Nephron progenitor cell (in vitro differentiated cells): Measurements from ENCODE around the gene PIGN.

ENCODE experiments used
- DNase-seq: peaks from one replicate; pipeline ENCODE4 v3.0.0; 2021
- H3K27ac Mint-ChIP-seq: 2 replicates; pipeline ENCODE4 v1.8.0; 2021; ENCODE audit warnings: mild to moderate bottlenecking, moderate library complexity, mixed read lengths
- H3K27me3 Mint-ChIP-seq: 2 replicates; pipeline ENCODE4 v1.8.0; 2021; ENCODE audit warnings: mild to moderate bottlenecking, low read depth, mixed read lengths; ENCODE audit not compliant: poor library complexity
- H3K36me3 Mint-ChIP-seq: 2 replicates; pipeline ENCODE4 v1.8.0; 2021; ENCODE audit warnings: low read depth, mixed read lengths
- H3K4me1 Mint-ChIP-seq: 2 replicates; pipeline ENCODE4 v1.8.0; 2021; ENCODE audit warnings: mixed read lengths
- H3K4me3 Mint-ChIP-seq: 2 replicates; pipeline ENCODE4 v1.8.0; 2021; ENCODE audit warnings: mild to moderate bottlenecking, moderate library complexity, mixed read lengths
- H3K9me3 Mint-ChIP-seq: 2 replicates; pipeline ENCODE4 v1.8.0; 2021; ENCODE audit warnings: mild to moderate bottlenecking, moderate library complexity, mixed read lengths
- TF ChIP-seq, protein P1 (sequence below): fragments of 200-600 bp; sonication (generic); IDR thresholded peaks from 2 replicates; pipeline ENCODE4 v1.5.0; 2021; ENCODE audit warnings: antibody characterized with exemption

PIGN gene

DNA sequence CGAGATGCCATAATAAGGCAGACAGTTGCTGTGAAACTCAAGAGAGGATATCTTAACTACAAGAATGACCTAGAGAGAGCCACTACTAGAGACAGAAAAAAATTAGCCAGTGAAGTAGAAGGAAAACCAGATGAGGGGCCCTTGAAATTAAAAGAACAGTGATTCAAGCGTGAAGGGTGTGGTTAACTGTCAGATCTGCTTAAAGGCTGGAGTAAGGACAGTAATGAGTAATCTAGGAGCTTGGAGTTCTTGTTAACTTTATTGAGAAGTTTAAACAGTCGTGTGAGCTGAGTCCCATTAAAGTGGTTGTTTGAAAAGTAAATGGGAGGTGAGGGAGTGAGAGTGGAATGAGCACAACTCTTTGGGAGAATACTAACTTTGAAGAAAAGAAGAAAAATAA is 21.3 kb downstream of the PIGN start:
- Mint-ChIP-seq H3K4me3 (no peak overlapping the region), H3K4me1 (peaks cover 6% of the 10 kb centered on the region)

DNA sequence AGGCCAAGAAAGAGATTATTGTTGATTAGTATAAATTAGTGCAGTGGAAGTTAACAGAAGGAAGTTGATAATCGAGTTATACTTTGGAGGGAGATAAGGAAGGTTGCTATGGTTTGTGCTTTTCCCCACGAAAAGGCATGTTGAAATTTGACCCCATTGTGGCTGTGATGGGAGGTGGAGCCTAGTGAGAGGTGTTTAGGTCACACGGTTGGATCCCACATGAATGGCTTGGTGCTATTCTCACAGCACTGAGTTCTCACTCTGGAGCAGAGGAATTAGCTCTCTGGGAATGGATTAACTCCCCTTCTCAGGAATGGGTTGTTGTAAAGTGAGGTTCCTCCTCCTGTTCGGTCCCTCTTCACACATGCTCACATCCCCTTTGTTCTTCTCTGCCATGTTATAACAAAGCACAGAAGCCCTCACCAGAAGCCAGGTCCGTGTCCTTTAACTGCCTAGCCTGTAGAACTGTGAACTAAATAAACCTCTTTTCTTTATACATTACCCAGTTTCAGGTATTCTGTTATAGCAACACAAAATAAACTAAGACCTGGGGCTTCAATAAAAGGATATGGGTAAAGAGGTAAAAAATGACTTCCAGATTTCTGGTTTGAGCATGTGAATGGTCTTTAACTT is 21.9 kb downstream of the PIGN start:
- H3K27me3 Mint-ChIP-seq: no peaks in the 10 kb centered on the region
- no peak overlapping the region for H3K4me3 Mint-ChIP-seq
- H3K9me3 Mint-ChIP-seq: peaks cover 28% of the 10 kb centered on the region
- H3K4me1 Mint-ChIP-seq: peaks cover 6% of the 10 kb centered on the region
- TF ChIP-seq, protein P1, sequence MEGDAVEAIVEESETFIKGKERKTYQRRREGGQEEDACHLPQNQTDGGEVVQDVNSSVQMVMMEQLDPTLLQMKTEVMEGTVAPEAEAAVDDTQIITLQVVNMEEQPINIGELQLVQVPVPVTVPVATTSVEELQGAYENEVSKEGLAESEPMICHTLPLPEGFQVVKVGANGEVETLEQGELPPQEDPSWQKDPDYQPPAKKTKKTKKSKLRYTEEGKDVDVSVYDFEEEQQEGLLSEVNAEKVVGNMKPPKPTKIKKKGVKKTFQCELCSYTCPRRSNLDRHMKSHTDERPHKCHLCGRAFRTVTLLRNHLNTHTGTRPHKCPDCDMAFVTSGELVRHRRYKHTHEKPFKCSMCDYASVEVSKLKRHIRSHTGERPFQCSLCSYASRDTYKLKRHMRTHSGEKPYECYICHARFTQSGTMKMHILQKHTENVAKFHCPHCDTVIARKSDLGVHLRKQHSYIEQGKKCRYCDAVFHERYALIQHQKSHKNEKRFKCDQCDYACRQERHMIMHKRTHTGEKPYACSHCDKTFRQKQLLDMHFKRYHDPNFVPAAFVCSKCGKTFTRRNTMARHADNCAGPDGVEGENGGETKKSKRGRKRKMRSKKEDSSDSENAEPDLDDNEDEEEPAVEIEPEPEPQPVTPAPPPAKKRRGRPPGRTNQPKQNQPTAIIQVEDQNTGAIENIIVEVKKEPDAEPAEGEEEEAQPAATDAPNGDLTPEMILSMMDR: no peak
- no peak for DNase-seq
- H3K27ac Mint-ChIP-seq: no peak overlapping the region
- peaks cover 59% of the 10 kb centered on the region for H3K36me3 Mint-ChIP-seq

More for the DNA sequence above, 21.3 kb downstream of the PIGN start:
- Mint-ChIP-seq H3K36me3 (peaks cover 57% of the 10 kb centered on the region), H3K27me3 (no peaks in the 10 kb centered on the region), H3K9me3 (peaks cover 28% of the 10 kb centered on the region), H3K27ac (peak overlapping the region; percentile 16)
- TF ChIP-seq, protein P1: no peak
- no peak for DNase-seq

DNA sequence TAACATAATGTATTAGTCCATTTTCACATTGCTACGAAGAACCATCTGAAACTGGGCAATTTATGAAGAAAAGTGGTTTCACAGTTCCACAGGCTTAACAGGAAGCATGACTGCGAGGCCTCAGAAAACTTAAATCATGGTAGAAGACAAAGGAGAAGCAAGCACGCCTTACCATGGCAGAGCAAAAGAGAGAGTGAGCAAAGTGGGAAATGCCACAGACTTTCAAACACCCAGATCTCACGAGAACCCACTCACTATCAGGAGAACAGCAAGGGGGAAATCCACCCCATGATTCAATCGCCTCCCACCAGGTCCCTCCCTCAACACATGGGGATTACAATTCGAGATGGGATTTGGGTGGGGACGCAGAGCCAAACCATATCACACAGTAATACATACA is 22.5 kb downstream of the PIGN start:
- TF ChIP-seq, protein P1: no peak
- Mint-ChIP-seq H3K9me3 (peaks cover 28% of the 10 kb centered on the region), H3K4me3 (no peak overlapping the region), H3K36me3 (peaks cover 66% of the 10 kb centered on the region), H3K4me1 (peaks cover 6% of the 10 kb centered on the region), H3K27ac (no peak overlapping the region), H3K27me3 (no peaks in the 10 kb centered on the region)
- no peak for DNase-seq

DNA sequence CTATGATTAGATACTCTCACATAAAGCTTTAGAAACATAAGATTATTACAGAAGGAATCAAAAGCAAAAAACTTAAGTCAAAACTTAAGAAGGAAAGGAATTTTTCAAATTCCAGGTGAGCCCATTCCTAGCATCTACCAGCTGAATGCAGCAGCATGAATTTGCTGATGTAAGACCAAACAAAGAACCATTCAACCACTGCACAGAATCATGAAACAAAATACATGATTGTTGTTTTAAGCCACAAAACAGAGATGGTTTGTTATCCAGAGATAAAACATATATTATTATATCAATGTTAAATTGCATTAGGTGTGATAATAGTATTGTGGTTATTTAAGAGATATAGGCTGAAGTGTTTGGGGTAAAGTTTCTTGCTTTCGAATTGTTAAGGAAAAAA is 29.0 kb downstream of the PIGN start:
- Mint-ChIP-seq H3K27me3 (no peaks in the 10 kb centered on the region), H3K4me3 (no peak overlapping the region), H3K9me3 (no peaks in the 10 kb centered on the region), H3K27ac (no peak overlapping the region), H3K4me1 (peaks cover 3% of the 10 kb centered on the region), H3K36me3 (peaks cover 39% of the 10 kb centered on the region)
- TF ChIP-seq, protein P1: no peak
- no peak for DNase-seq

DNA sequence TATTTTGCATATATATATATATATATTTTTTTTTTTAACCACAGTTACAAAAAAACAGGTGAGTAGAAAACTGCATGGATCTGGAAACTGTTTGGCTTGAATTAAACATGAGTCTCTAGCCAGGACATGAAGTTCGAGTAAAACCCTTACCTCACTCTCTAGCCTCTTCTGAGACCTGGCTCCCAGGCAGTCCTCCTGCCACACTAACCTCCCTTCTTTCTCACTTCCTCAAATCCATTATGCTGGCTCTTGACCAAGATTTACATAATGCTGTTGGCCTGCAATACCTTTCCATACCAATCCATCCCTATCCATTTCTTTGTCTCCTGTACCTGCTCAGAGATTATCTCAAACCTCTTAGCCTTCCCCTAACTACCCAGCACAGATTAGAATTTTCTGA is 34.0 kb downstream of the PIGN start:
- no peak for DNase-seq
- TF ChIP-seq, protein P1: no peak
- Mint-ChIP-seq H3K4me3 (no peak overlapping the region), H3K9me3 (no peaks in the 10 kb centered on the region), H3K36me3 (peaks cover 20% of the 10 kb centered on the region), H3K27ac (peak overlapping the region; percentile 78), H3K27me3 (no peaks in the 10 kb centered on the region), H3K4me1 (peaks cover 13% of the 10 kb centered on the region)

DNA sequence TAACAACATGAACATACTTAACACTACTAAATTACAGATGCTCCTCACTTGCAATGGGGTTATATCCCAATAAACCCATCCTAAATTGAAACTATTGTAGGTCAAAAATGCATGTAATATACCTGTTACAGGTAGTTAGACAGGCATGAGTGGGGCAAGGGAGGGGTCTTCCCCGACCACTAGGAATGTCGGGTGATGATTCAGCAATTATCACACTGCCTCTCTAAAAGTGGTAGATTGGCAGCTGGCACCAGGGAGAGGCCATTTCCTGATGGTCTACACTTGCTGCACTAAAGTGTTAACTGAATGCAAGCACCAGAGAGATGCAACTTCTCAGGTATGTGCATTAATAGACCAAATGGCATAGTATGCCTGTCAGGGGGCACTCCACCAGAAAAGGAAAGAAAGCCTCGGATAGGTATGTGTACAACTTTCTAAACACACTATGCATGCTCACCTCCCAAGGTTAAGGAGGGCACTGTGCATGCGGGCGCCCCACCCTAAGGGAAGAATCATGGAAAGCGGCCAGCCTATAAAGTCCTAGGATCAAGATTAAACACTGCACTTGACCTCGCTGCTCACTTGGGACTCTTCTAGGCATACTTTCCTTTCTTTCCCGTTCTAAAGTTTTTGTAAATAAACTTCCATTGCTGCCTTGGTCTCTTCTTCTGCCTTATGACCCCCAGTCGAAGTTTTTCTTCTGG is 35.6 kb downstream of the PIGN start:
- Mint-ChIP-seq H3K4me3 (no peak overlapping the region), H3K9me3 (no peaks in the 10 kb centered on the region), H3K4me1 (peaks cover 13% of the 10 kb centered on the region), H3K27me3 (no peaks in the 10 kb centered on the region), H3K27ac (no peak overlapping the region), H3K36me3 (peaks cover 17% of the 10 kb centered on the region)
- DNase-seq: no peak
- TF ChIP-seq, protein P1: no peak
